HG03025 (cell line): Measurements from ENCODE around the gene ZNF620.
"Not testable (repeated sequence)": the region's sequence is repeated elsewhere in the genome, so short reads cannot be mapped to it uniquely, and the experiment has no call there.

Experiments
- ATAC-seq: cut with Tn5 transposase; IDR thresholded peaks from one replicate; pipeline ENCODE4 v1.9.1; 2021; ENCODE audit warnings: mild to moderate bottlenecking, moderate library complexity; ENCODE audit not compliant: unreplicated experiment, low FRiP score

Gene ZNF620

GRCh38 chr3:40505599-40506462 lies at the start of gene ZNF620:
Gene ZNF620, plus strand, starts transcription at chr3:40506039. Its CDS starts 314 bp downstream, at chr3:40506353.
- ATAC-seq: peak; percentile 70

GRCh38 chr3:40456279-40456939 lies 49.4 kb upstream of the ZNF620 start:
- ATAC-seq: no peak

- ATAC-seq: peak; percentile 59
Observed at GRCh38 chr3:40456940-40457823, 48.7 kb upstream of the ZNF620 start, which contains the start of gene RPL14. Gene RPL14, plus strand, starts transcription at chr3:40457339. Its CDS starts 133 bp downstream, at chr3:40457472.

- no peak for ATAC-seq
Observed at GRCh38 chr3:40458473-40458872, 47.4 kb upstream of the ZNF620 start.

- ATAC-seq: not testable (repeated sequence)
Observed at GRCh38 chr3:40460481-40460880, 45.4 kb upstream of the ZNF620 start.

GRCh38 chr3:40461161-40461560 lies 44.7 kb upstream of the ZNF620 start:
- ATAC-seq: no peak

GRCh38 chr3:40462838-40463237 lies 43.0 kb upstream of the ZNF620 start:
- ATAC-seq: not testable (repeated sequence)

- ATAC-seq: no peak
Observed at GRCh38 chr3:40463579-40463978, 42.3 kb upstream of the ZNF620 start.

GRCh38 chr3:40464339-40465110 lies 41.3 kb upstream of the ZNF620 start:
- ATAC-seq: no peak

GRCh38 chr3:40465111-40465407 lies 40.8 kb upstream of the ZNF620 start:
- ATAC-seq: no peak

GRCh38 chr3:40465456-40465855 lies 40.4 kb upstream of the ZNF620 start:
- no peak for ATAC-seq

- no peak for ATAC-seq
Observed at GRCh38 chr3:40468018-40468417, 37.8 kb upstream of the ZNF620 start.

- no peak for ATAC-seq
Observed at GRCh38 chr3:40470701-40471100, 35.1 kb upstream of the ZNF620 start.

GRCh38 chr3:40476478-40477470 lies 29.1 kb upstream of the ZNF620 start, which contains the start of gene ZNF619:
Gene ZNF619, plus strand, starts transcription at chr3:40477122. Its CDS starts 858 bp downstream, at chr3:40477980.
- ATAC-seq: peak; percentile 70

- ATAC-seq: no peak
Observed at GRCh38 chr3:40477666-40478065, 28.2 kb upstream of the ZNF620 start.

GRCh38 chr3:40487172-40487571 lies 18.7 kb upstream of the ZNF620 start:
- no peak for ATAC-seq

GRCh38 chr3:40490916-40491315 lies 14.9 kb upstream of the ZNF620 start:
- no peak for ATAC-seq

- no peak for ATAC-seq
Observed at GRCh38 chr3:40494698-40495097, 11.1 kb upstream of the ZNF620 start.

GRCh38 chr3:40497288-40497687 lies 8.6 kb upstream of the ZNF620 start:
- ATAC-seq: no peak
